ENCODE data around the gene ZNF215. TPM values are rescaled to one million over a fixed set of nuclear protein-coding genes. Genes with fewer than 3 reads are reported as not detected.
"Not testable (repeated sequence)": the region's sequence is repeated elsewhere in the genome, so short reads cannot be mapped to it uniquely, and the experiment has no call there.

The ZNF215 gene
- 1.6 TPM for total RNA-seq

DNA sequence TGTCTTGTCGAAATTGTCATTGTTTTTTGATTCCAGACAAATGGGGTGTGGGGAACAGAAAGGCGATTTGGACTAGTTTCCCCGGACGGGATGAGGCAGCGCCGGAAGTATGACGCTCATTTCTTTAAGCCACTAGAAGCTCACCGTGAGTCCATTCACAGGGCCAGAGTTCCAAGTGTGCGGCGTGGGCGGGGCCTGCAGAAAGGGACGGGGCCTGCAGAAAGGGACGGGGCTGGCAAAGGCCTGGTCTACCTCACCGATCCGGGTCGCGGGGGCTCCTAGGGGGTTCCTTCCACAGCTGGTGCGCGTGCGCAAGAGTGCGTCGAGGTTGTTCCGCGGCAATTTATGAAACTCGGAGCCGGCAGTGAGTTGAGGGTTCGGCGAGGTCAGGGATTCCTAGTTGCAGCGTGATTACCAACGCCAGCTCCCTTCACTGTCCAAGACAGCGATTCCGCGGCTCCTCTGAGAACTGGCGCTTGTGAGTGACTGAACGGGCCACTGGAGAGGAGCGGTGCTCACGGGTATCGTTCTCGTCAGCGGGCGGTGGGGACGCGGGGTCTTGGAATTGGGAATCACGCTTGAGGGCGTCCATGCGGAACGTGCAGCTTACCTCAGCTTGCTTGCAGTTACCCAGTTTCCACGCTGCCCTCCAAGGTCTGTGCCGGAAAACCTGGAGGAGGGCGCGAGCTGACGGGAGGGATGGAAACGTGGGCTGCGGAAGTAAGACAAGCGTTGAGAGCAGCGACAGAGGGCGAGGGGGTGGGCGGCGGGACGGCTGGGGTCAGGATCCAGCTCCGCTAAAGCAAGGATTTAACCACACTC lies at the start of gene ZNF215:
Gene ZNF215, plus strand, starts transcription at position 219 of the 822 bp plus-strand sequence. CDS start 5,847 bp downstream, outside the sequence.
- peak; percentile 56 for DNase-seq

DNA sequence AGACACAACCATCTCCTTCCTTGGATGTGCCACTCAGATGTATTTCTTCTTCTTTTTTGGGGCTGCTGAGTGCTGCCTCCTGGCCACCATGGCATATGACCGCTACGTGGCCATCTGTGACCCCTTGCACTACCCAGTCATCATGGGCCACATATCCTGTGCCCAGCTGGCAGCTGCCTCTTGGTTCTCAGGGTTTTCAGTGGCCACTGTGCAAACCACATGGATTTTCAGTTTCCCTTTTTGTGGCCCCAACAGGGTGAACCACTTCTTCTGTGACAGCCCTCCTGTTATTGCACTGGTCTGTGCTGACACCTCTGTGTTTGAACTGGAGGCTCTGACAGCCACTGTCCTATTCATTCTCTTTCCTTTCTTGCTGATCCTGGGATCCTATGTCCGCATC lies 49.3 kb upstream of the ZNF215 start:
- no peak for DNase-seq

DNA sequence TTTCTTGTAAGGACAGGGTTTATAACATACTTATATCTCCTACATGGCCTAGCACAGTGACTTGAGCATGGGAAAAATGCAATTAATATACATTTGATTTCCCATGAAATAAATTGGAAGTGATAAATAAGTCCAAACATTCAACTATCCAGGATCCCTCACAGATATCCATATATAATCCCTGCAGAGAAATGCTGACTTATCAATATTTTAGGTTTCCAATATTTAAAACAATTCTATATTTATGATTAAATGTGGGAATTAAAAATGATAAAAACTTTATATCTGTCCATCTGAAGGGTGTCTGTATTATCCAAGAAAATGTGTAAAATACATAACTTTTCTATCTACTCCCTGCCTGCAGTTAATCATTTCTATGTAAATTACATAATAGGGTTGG lies 43.5 kb upstream of the ZNF215 start:
- DNase-seq, result no peak

DNA sequence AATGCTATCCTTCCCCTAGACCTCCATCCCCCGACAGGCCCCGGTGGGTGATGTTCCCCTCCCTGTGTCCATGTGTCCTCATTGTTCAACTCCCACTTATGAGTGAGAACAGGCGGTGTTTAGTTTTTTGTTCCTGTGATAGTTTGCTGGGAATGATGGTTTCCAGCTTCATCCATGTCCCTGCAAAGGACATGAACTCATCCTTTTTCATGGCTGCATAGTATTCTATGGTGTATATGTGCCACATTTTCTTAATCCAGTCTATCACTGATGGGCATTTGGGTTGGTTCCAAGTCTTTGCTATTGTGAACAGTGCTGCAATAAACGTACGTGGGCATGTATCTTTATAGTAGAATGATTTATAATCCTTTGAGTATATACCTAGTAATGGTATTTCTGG lies 38.5 kb upstream of the ZNF215 start:
- DNase-seq, result not testable (repeated sequence)

DNA sequence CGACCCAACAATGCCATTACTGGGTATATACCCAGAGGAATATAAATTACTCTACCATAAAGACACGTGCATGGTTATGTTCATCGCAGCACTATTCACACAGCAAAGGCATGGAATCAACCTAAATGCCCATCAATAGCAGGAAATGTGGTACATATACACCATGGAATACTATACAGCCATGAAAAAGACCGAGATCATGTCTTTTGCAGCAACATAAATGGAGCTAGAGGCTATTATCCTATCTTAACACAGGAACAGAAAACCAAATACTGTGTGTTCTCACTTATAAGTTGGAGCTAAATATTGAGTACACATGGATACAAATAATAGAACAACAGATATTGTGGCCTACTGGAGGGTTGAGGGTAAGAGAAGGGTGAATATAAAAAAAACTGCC lies 37.4 kb upstream of the ZNF215 start:
- DNase-seq, result no peak

DNA sequence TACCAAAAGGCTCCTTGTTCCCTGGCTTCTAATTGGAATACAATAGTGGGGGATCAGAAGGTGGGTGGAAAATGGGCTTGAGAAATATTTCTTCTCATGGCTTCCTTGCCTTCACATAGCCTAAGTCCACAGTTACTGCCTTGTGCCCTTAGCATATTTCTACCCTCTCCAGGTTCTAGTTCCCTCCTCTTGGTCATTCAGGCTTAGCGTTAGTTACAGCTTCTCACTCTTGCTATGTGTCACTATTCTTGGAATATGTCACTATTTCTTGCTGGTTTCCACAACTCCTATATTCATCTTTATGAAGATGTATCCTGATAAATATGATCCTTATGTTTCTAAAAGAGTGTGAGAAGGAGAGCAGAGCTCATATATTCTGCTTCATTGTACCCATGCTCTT lies 36.4 kb upstream of the ZNF215 start:
- no peak for DNase-seq

DNA sequence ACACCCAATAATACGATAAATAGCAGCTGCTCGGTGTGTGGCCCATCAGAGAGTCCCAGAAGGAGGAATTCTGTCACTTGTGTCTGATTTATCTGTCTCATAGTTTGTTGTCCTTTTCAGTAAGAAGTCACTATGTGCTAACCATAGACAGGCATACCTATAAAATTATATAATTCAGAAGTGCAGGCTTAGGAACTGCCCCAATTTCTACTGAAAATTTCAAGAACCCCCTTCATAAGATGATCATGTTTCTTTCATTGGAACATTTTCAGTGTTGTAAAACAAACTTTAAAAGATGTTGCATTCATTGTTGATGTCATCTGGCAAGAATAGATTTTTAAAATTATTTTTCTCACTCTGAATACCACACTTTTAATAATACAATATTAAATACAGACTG lies 33.8 kb upstream of the ZNF215 start, which contains the start of gene OR2D2:
Gene OR2D2, minus strand, starts transcription at position 101 of the 400 bp plus-strand sequence. Its CDS starts 0 bp downstream, at position 101.
- DNase-seq, result no peak

DNA sequence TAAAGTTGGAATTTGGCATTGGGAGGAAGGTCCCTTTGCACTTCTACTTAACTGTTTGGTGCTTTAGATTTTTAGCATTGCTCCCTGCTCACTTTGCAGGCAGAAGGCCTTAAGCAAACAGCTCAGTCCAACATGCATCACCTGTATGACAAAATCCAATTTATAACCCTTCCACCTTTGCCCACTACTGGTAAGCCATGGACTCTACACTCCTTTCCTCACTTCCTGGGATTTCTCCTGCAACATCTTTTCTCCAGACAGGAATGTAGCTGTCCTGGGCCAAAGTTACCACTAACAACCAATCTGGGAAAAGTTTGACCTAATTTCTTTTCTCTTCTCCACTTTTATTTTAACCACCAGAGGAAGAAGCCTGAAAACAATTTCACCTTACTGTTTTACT lies 32.1 kb upstream of the ZNF215 start:
- DNase-seq, result no peak

DNA sequence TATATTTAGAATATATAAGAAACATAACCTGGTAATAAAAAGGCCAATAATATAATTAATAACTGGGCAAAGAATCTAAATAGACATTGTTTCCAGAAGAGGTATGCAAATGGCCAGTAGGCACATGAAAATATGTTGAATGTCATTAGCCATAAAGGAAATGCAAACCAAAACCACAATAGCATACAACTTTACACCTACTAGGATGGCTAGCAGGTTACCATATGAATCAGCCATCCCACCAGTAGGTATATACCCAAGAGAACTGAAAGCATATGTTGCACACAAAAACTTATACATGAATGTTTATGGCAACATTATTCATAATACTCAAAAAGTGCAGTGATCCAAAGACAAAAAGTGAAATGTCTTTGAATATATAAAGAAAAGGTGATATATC lies 31.2 kb upstream of the ZNF215 start:
- DNase-seq, result no peak

DNA sequence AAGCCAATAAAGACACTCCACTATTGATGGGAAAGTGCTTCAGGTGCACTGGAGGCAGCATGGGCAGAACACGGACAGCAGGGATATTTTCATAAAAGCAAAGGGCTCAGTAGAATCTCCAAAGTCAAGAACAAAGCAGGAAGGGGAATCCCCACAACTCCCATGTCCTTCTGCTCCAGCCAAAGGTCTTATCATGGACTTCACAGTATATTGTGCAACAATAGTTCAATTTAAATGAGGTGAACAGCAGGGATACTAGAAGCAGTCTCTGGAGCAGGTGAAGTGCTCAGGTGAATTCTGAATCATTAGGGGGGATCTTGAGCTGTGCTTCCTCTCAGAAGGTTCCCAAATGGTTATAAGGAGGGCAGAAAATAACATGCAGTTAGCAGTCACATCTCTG lies 27.3 kb upstream of the ZNF215 start:
- no peak for DNase-seq

DNA sequence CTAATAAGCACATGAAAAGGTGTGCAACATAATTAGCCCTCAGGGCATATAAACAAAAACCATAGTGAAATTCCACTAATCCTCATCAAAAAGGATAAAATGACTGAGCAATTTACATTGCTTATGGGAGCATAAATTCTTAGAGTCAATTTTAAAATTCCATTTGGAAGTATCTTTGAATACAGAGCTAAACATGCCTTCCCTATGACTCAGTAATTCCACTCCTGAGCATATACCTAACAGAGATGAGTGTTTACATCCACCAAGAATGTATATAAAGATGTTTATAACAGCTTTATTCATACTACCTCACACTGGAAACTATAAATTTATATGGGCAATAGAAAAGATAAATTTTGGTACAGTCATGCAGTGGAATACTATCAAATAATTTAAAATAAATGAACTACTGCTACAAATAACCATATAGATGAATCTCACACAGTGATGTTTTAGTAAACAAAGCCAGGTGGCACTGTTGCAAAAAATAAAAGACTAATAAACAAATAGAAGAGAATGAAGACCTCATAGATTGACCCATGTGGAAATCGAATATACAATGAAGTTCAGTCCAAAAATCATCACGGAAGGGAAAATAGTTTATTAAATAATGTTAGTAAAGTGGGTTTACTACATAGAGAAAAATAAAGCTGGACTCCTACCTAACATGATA lies 25.8 kb upstream of the ZNF215 start:
- no peak for DNase-seq

DNA sequence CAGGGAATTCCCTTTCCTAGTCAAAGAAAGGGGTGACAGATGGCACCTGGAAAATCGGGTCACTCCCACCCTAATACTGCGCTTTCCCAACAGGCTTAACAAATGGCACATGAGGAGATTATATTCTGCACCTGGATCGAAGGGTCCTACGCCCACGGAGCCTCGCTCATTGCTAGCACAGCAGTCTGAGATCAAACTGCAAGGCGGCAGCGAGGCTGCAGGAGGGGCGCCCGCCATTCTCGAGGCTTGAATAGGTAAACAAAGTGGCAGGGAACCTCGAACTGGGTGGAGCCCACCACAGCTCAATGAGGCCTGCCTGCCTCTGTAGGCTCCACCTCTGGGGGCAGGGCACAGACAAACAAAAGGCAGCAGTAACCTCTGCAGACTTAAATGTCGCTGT lies 21.4 kb upstream of the ZNF215 start:
- DNase-seq, result not testable (repeated sequence)

DNA sequence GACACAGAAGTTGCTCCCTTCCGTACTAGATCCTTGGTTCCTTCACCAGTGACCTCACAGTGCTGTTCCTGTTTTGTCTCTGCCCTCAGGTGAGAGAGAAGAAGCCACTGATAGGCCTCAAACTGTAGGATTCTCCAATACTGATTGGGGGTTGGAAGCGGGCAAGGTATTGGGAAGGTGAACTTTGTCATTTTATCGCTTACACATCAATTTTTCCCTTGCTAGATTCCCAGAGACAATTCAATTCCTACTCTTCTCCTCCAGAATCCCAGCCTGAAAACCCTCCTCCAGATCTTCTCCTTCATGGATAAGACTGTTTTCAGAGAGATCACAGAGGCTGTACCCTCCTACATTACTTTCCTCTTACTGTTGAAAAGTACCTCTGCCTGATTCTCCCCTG lies 14.8 kb upstream of the ZNF215 start:
- DNase-seq, result no peak

DNA sequence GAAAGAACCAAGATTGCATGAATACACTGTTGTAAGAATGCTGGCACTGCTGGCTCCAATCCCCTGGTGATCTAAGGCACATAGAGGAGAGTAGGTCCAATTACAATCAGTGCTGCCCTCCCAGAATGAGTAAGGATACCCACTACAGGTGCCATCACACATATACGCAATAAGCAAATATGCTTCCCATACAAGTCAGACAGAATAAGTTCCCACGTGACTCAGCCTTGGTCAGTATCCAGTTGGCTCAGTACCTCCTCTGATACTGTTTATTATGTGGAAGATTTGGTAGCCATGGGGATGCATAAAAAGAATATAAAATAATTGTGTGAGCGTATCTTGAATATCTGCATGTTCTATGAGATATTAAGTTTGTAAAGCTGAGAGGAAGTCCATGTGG lies 14.3 kb upstream of the ZNF215 start:
- no peak for DNase-seq

DNA sequence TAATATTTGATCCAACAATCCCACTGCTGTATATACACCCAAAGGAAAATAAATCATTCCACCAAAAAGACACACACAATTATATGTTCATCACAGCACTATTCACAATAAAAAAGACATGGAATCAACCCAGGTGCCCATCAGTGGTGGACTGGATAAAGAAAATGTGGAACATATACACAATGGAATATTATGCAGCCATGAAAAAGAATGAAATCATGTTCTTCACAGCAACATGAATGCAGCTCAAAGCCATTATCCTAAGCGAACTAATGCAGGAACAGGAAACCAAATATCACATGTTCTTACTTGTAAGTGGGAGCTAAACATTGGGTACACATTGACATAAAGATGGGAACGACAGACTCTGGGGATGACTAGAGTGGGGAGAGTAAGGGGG lies 6.5 kb upstream of the ZNF215 start:
- DNase-seq, result no peak

DNA sequence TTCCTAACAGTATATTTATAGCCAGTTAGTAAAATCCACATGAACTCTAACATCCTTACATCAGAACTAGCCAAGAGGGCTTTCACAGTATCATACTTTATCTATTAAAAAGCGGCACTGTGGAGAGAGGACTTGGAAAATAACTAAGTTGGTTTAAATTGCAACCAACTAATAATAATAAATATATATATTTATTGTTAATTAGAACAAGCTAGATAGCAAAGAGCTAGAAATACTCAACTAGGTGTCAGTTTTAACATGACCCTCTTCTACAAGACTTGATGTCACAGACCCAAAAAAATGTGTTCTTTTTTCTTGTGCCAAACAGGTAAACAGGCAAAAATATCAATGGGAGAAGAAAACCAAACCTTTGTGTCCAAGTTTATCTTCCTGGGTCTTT lies 5.5 kb upstream of the ZNF215 start, which contains the start of gene OR2D3:
Gene OR2D3, plus strand, starts transcription at position 301 of the 400 bp plus-strand sequence. Its CDS starts 0 bp downstream, at position 301.
- no peak for DNase-seq

DNA sequence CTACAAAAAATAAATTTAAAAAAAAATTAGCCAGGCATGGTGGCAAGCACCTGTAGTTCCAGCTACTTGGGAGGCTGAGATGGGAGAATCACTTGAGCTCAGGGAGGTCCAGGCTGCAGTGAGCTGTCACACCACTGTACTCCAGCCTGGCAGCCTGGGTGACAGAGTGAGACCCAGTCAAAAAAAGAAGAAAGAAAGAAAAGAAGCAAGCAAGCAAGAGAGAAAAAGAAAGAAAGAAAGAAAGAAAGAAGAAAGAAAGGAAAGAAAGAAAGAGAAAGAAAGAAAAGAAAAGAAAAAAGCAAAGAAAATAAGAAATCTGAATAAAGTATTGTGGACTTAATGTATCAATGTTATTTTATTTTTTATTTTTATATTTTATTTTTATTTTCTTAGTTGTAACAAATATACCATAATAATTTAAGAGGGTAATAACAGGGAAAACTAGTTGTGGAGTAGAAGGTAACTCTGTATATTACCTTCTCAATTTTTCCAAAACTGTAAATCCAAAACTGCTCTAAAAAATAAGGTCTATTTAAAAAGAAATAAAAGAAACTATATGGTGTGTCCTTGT lies 1.1 kb upstream of the ZNF215 start:
- no peak for DNase-seq

DNA sequence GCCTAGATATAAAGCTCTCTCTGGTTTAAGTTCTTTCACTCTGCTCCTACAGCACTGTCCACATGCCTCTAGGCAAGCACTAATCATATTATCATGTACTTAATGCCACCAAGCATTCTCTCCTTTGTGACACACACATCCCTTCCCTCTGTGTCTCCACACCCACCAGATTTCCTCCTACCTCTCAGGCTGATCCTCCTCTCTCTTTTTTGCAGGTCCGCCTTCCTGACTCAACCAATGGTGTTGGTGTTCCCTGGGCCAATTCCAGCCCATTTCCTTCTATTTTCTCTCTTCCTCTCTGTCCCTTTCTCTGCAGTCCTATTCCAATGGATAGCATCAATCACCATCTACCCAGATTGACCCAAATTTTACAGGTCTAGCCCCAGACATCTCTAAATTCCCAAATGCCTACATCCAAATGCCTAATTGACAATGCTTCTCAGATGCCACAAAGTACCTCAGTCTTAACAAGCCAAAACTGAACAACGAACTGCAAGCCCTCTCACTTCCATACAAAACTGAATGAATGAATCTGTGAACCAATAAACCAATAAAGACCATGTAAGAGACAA lies 504 bp upstream of the ZNF215 start:
- DNase-seq, result no peak

DNA sequence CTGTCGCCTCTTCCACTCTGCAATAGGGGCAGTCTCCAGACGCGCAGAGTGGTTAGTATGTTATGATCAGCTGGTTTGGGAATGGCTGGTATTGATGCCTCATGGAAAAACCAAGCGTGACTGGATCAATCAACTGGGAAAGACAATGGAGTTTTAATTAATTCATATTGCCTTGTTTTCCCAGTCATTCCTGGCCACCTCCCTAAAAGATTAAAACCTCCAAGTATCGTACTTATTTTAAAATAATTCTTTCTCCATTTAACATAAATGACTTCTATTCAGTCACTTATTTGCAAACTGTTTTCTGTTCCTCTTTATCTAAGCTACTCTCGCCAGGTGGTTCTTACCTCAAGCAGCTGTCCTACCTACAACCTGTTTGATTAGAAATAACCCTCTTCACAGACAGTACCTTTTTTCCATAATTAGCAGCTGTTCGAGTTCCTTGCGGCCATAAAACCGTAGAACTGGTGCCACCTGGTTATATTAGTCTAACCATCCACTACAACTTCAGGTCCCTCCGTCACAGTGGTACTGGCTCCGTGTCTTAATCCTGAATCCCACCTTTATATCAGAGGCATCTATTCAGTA lies 898 bp downstream of the ZNF215 start:
- DNase-seq, result no peak

DNA sequence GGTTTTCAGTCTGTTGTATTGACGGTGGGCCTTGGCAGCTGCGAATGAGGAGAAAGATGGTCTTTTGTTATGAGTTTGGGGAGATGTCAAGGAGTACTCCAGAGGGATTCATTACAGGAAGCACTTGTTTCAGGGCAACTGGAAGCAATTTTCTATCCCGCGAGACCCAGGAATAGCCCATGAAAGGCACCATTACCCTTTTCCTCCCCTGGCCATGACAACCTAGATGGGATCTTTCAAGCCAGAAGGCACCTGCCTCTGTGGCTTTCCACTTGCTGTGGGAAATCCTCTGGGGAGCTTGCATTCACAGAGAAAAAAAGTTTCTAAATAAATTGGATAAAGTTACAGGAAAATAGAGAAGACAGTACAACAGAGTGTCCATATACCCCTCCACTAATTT lies 2.7 kb downstream of the ZNF215 start:
- DNase-seq, result no peak

DNA sequence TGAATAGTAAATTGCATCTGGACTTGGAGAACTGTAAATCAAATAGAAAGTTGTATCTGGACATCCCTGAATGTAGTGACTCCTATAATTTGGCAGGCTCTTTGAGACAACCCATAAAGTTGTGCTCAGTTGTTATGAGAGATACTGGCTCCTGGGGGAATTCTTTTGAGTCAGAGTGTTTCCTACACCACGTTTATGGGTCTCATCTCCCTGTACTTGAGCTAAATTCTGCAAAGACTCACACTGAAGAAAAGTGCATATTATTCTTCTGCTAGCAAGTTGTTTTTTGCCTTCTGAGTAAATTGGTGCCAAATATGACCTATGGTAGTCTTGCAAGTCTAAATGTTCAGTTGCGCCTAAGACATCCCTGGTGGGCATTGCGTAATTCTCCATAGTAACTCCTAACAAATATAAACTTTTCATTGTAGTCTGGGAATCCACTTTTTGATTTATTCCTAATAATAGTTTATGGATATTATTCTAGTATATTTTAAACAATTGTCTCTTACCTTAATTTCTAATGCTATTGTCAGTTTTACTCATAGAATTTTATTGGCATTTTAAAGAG lies 5.0 kb downstream of the ZNF215 start:
- no peak for DNase-seq

DNA sequence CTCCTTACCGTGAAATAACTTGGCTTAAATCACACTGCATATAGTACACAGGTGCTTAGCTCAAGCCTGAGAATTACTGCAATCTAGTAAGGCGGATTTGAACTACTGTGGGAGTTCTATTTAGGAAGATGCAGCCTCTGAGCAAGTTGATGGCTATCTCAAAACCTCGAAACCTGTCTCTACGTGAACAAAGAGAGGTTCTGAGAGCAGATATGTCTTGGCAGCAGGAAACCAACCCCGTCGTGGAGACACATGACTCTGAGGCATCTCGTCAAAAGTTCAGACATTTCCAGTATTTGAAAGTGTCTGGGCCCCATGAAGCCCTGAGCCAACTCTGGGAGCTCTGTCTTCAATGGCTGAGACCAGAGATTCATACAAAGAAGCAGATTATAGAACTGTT lies 5.9 kb downstream of the ZNF215 start:
- DNase-seq, result no peak

Data from skin of body (tissue), 2 donors.